ENCODE results near the gene PRKG1. TPM values are rescaled to one million over a fixed set of nuclear protein-coding genes. Genes with fewer than 3 reads are reported as not detected.

The PRKG1 gene
- total and polyA plus RNA-seq, 7 experiments from 2014 or later = 0.19 TPM; not detected in 6

GRCh38 chr10:52217531-52217930 lies 1143.2 kb downstream of the PRKG1 start:
- no peaks in the 10 kb centered on the region for H3K9me3 ChIP-seq (ENCODE audit: control insufficient read depth in 2 of 3, low read length in 3 of 3)
- H3K4me3 Mint-ChIP-seq = no peak overlapping the region
- no peaks in the 10 kb centered on the region for H3K36me3 Mint-ChIP-seq
- no peaks in the 10 kb centered on the region for H3K9me3 Mint-ChIP-seq
- H3K4me3 ChIP-seq (ENCODE audit: low read length) = no peak overlapping the region
- no peaks in the 10 kb centered on the region for H3K27me3 ChIP-seq (ENCODE audit: control insufficient read depth in 2 of 2, insufficient read depth in 2 of 2, low read length in 2 of 2)
- no peaks in the 10 kb centered on the region for H3K4me1 ChIP-seq (ENCODE audit: control insufficient read depth in 2 of 2, insufficient read depth in 2 of 2, low read length in 2 of 2)
- POLR2A ChIA-PET = no interaction called here
- DNase-seq (no peak), ATAC-seq (no peak)
- CTCF ChIA-PET = interaction anchor here (0.6 kb wide), 1 partner anchor 253 kb away, joined by 3 read pairs; no protein-coding TSS in a partner anchor
- no peaks in the 10 kb centered on the region for H3K36me3 ChIP-seq (ENCODE audit: control insufficient read depth in 2 of 3, insufficient read depth in 3 of 3, low read length in 3 of 3)
- no peak overlapping the region for H3K27ac Mint-ChIP-seq
- H3K4me1 Mint-ChIP-seq = no peaks in the 10 kb centered on the region
- no peaks in the 10 kb centered on the region for H3K27me3 Mint-ChIP-seq
- intact Hi-C loops (cut with micrococcal nuclease) = loop anchor here (5.0 to 10.0 kb wide), 2 partner anchors 263 to 1155 kb away; no protein-coding TSS in a partner anchor
- no peak overlapping the region for H3K27ac ChIP-seq (ENCODE audit: low read depth, low read length)

- Histone ChIP-seq H3K36me3 (ENCODE audit: control insufficient read depth in 2 of 3, insufficient read depth in 3 of 3, low read length in 3 of 3) (no peaks in the 10 kb centered on the region), H3K4me3 (ENCODE audit: low read length) (no peak overlapping the region), H3K27me3 (ENCODE audit: control insufficient read depth in 2 of 2, insufficient read depth in 2 of 2, low read length in 2 of 2) (no peaks in the 10 kb centered on the region), H3K4me1 (ENCODE audit: control insufficient read depth in 2 of 2, insufficient read depth in 2 of 2, low read length in 2 of 2) (no peaks in the 10 kb centered on the region), H3K27ac (ENCODE audit: low read depth, low read length) (no peak overlapping the region), H3K9me3 (ENCODE audit: control insufficient read depth in 2 of 3, low read length in 3 of 3) (no peaks in the 10 kb centered on the region)
- Mint-ChIP-seq H3K27ac (no peak overlapping the region), H3K36me3 (no peaks in the 10 kb centered on the region), H3K27me3 (no peaks in the 10 kb centered on the region), H3K4me1 (no peaks in the 10 kb centered on the region), H3K4me3 (no peak overlapping the region), H3K9me3 (peaks cover 0 to 2% (median 0%) of the 10 kb centered on the region in 11 donors)
- CTCF ChIA-PET = no interaction called here
- intact Hi-C loops (cut with micrococcal nuclease) = no loop called here
- POLR2A ChIA-PET = no interaction called here
- DNase-seq (no peak), ATAC-seq (no peak)
These were observed 1146.7 kb downstream of the PRKG1 start for GRCh38 chr10:52220947-52221346.

GRCh38 chr10:52221923-52222322 lies 1147.6 kb downstream of the PRKG1 start:
- Histone ChIP-seq H3K9me3 (ENCODE audit: control insufficient read depth in 2 of 3, low read length in 3 of 3) (no peaks in the 10 kb centered on the region), H3K4me1 (ENCODE audit: control insufficient read depth in 2 of 2, insufficient read depth in 2 of 2, low read length in 2 of 2) (no peaks in the 10 kb centered on the region), H3K27me3 (ENCODE audit: control insufficient read depth in 2 of 2, insufficient read depth in 2 of 2, low read length in 2 of 2) (no peaks in the 10 kb centered on the region), H3K36me3 (ENCODE audit: control insufficient read depth in 2 of 3, insufficient read depth in 3 of 3, low read length in 3 of 3) (no peaks in the 10 kb centered on the region), H3K4me3 (ENCODE audit: low read length) (no peak overlapping the region), H3K27ac (ENCODE audit: low read depth, low read length) (no peak overlapping the region)
- Mint-ChIP-seq H3K9me3 (peaks cover 0 to 2% (median 0%) of the 10 kb centered on the region in 11 donors), H3K27ac (peak overlapping the region in 1 of 9 donors; percentile 12), H3K4me3 (no peak overlapping the region), H3K4me1 (no peaks in the 10 kb centered on the region), H3K36me3 (no peaks in the 10 kb centered on the region), H3K27me3 (no peaks in the 10 kb centered on the region)
- intact Hi-C loops (cut with micrococcal nuclease) = no loop called here
- POLR2A ChIA-PET = no interaction called here
- DNase-seq = no peak
- CTCF ChIA-PET = no interaction called here
- ATAC-seq = no peak

- intact Hi-C loops (cut with micrococcal nuclease) = no loop called here
- no peak overlapping the region for H3K27ac Mint-ChIP-seq
- H3K27me3 ChIP-seq (ENCODE audit: control insufficient read depth in 2 of 2, insufficient read depth in 2 of 2, low read length in 2 of 2) = no peaks in the 10 kb centered on the region
- H3K4me1 Mint-ChIP-seq = no peaks in the 10 kb centered on the region
- H3K4me3 Mint-ChIP-seq = no peak overlapping the region
- no peaks in the 10 kb centered on the region for H3K9me3 ChIP-seq (ENCODE audit: control insufficient read depth in 2 of 3, low read length in 3 of 3)
- H3K27ac ChIP-seq (ENCODE audit: low read depth, low read length) = no peak overlapping the region
- ATAC-seq (no peak), DNase-seq (no peak)
- H3K27me3 Mint-ChIP-seq = peaks cover 0 to 11% (median 3%) of the 10 kb centered on the region in 5 donors
- no peaks in the 10 kb centered on the region for H3K4me1 ChIP-seq (ENCODE audit: control insufficient read depth in 2 of 2, insufficient read depth in 2 of 2, low read length in 2 of 2)
- peaks cover 0 to 3% (median 0%) of the 10 kb centered on the region in 11 donors for H3K9me3 Mint-ChIP-seq
- H3K36me3 Mint-ChIP-seq = no peaks in the 10 kb centered on the region
- no peak overlapping the region for H3K4me3 ChIP-seq (ENCODE audit: low read length)
- H3K36me3 ChIP-seq (ENCODE audit: control insufficient read depth in 2 of 3, insufficient read depth in 3 of 3, low read length in 3 of 3) = no peaks in the 10 kb centered on the region
- ChIA-PET CTCF (no interaction called here), POLR2A (no interaction called here)
These were observed 1152.0 kb downstream of the PRKG1 start for GRCh38 chr10:52226197-52226847.

GRCh38 chr10:52228556-52228955 lies 1154.3 kb downstream of the PRKG1 start:
- ChIA-PET CTCF (no interaction called here), POLR2A (no interaction called here)
- H3K4me1 Mint-ChIP-seq = peaks cover 0 to 9% (median 6%) of the 10 kb centered on the region in 7 donors
- no peak for DNase-seq
- H3K4me3 Mint-ChIP-seq = no peak overlapping the region
- Histone ChIP-seq H3K27me3 (ENCODE audit: control insufficient read depth in 2 of 2, insufficient read depth in 2 of 2, low read length in 2 of 2) (no peaks in the 10 kb centered on the region), H3K36me3 (ENCODE audit: control insufficient read depth in 2 of 3, insufficient read depth in 3 of 3, low read length in 3 of 3) (no peaks in the 10 kb centered on the region), H3K27ac (ENCODE audit: low read depth, low read length) (no peak overlapping the region), H3K4me3 (ENCODE audit: low read length) (no peak overlapping the region), H3K9me3 (ENCODE audit: control insufficient read depth in 2 of 3, low read length in 3 of 3) (no peaks in the 10 kb centered on the region), H3K4me1 (ENCODE audit: control insufficient read depth in 2 of 2, insufficient read depth in 2 of 2, low read length in 2 of 2) (no peaks in the 10 kb centered on the region)
- ATAC-seq = no peak
- intact Hi-C loops (cut with micrococcal nuclease) = no loop called here
- H3K27me3 Mint-ChIP-seq = peaks cover 0 to 19% (median 10%) of the 10 kb centered on the region in 5 donors
- no peak overlapping the region for H3K27ac Mint-ChIP-seq
- H3K36me3 Mint-ChIP-seq = no peaks in the 10 kb centered on the region
- peaks cover 0 to 7% (median 0%) of the 10 kb centered on the region in 11 donors for H3K9me3 Mint-ChIP-seq

- H3K36me3 Mint-ChIP-seq = no peaks in the 10 kb centered on the region
- Histone ChIP-seq H3K9me3 (ENCODE audit: control insufficient read depth in 2 of 3, low read length in 3 of 3) (no peaks in the 10 kb centered on the region), H3K27me3 (ENCODE audit: control insufficient read depth in 2 of 2, insufficient read depth in 2 of 2, low read length in 2 of 2) (no peaks in the 10 kb centered on the region), H3K4me3 (ENCODE audit: low read length) (no peak overlapping the region), H3K36me3 (ENCODE audit: control insufficient read depth in 2 of 3, insufficient read depth in 3 of 3, low read length in 3 of 3) (no peaks in the 10 kb centered on the region), H3K4me1 (ENCODE audit: control insufficient read depth in 2 of 2, insufficient read depth in 2 of 2, low read length in 2 of 2) (no peaks in the 10 kb centered on the region), H3K27ac (ENCODE audit: low read depth, low read length) (no peak overlapping the region)
- H3K27ac Mint-ChIP-seq = no peak overlapping the region
- H3K4me1 Mint-ChIP-seq = peaks cover 0 to 9% (median 6%) of the 10 kb centered on the region in 7 donors
- DNase-seq (no peak), ATAC-seq (no peak)
- POLR2A ChIA-PET = no interaction called here
- no peak overlapping the region for H3K4me3 Mint-ChIP-seq
- H3K9me3 Mint-ChIP-seq = peaks cover 0 to 7% (median 0%) of the 10 kb centered on the region in 11 donors
- CTCF ChIA-PET = no interaction called here
- peaks cover 0 to 19% (median 10%) of the 10 kb centered on the region in 5 donors for H3K27me3 Mint-ChIP-seq
- intact Hi-C loops (cut with micrococcal nuclease) = no loop called here
These were observed 1155.1 kb downstream of the PRKG1 start for GRCh38 chr10:52229291-52229931.

Data from naive thymus-derived CD4-positive, alpha-beta T cell (primary cell).